B cell (primary cell): ENCODE data around the gene CAMK4. TPM values are rescaled to one million over a fixed set of nuclear protein-coding genes. Genes with fewer than 3 reads are reported as not detected.

Experiments
- ATAC-seq: fragments of 200-7000 bp; cut with Tn5 transposase; one replicate; pipeline ENCODE4 v1.10.0; 2021; ENCODE audit warnings: low read depth, mild to moderate bottlenecking, moderate number of reproducible peaks, moderate library complexity
- CTCF ChIA-PET: fragments of 350-600 bp; sonication (Branson Sonifier 250); formaldehyde crosslinking; loops from one replicate; lab custom pipeline; 2021; ENCODE audit warnings: antibody characterized with exemption, inconsistent platforms; lab: Charles Lee
- POLR2A ChIA-PET: fragments of 350-600 bp; sonication (Branson Sonifier 250); formaldehyde crosslinking; loops from one replicate; lab custom pipeline; 2021; ENCODE audit warnings: antibody characterized with exemption; lab: Charles Lee
- DNase-seq: peaks from one replicate; pipeline ENCODE4 v3.0.0; 2013
- H2AFZ ChIP-seq: 2 replicates; pipeline ENCODE4 v1.6.1; 2012; ENCODE audit warnings: mild to moderate bottlenecking, low read depth, low read length; ENCODE audit not compliant: insufficient read depth, poor library complexity, severe bottlenecking
- H3K27ac ChIP-seq, 2 donors: 1 replicate in 1 of 2; 2 replicates in 1 of 2; pipeline ENCODE4 v1.5.1; 2012 to 2013; ENCODE audit warnings: low read length in 2 of 2, mild to moderate bottlenecking in 2 of 2, moderate library complexity in 1 of 2
- H3K27me3 ChIP-seq, 4 experiments: fragments of 200-600 bp in 1 of 4; sonication (generic) in 1 of 4; replicated peaks in 1 of 4; 1 replicate in 2 of 4; 2 replicates in 2 of 4; pipeline versions ENCODE4 v1.6.1 to v1.7.0; 2013 to 2016; ENCODE audit warnings: low read length in 3 of 4, mild to moderate bottlenecking in 2 of 4, mixed read lengths in 1 of 4, moderate library complexity in 1 of 4; ENCODE audit not compliant: insufficient read depth in 4 of 4, control insufficient read depth in 3 of 4; ENCODE audit errors: control extremely low read depth in 1 of 4
- H3K36me3 ChIP-seq, 2 experiments: replicated peaks in 1 of 2; 1 replicate in 1 of 2; 2 replicates in 1 of 2; pipeline versions ENCODE4 v1.6.1 to v1.7.1; 2013; ENCODE audit warnings: low read length in 1 of 2; ENCODE audit not compliant: insufficient read depth in 2 of 2, control insufficient read depth in 1 of 2; ENCODE audit errors: control extremely low read depth in 1 of 2, extremely low read depth in 1 of 2
- H3K4me1 ChIP-seq, 2 donors: fragments of 200-600 bp in 1 of 2; sonication (generic) in 1 of 2; 1 replicate in 1 of 2; 2 replicates in 1 of 2; pipeline versions ENCODE4 v1.5.1 to v1.6.1; 2013 to 2017; ENCODE audit warnings: low read length in 2 of 2; ENCODE audit not compliant: control insufficient read depth in 2 of 2, insufficient read depth in 2 of 2
- H3K4me2 ChIP-seq: replicated peaks from 2 replicates; pipeline ENCODE3; 2012; ENCODE audit warnings: mild to moderate bottlenecking, low read depth, low read length; ENCODE audit not compliant: poor library complexity, severe bottlenecking
- H3K4me3 ChIP-seq, 5 experiments: fragments of 200-600 bp in 1 of 5; sonication (generic) in 1 of 5; 1 replicate in 3 of 5; 2 replicates in 2 of 5; pipeline versions ENCODE4 v1.5.1 to v1.7.0; 2011 to 2016; ENCODE audit warnings: low read length in 4 of 5, mild to moderate bottlenecking in 4 of 5, low read depth in 2 of 5, control low read depth in 1 of 5, moderate library complexity in 1 of 5; ENCODE audit not compliant: insufficient read depth in 1 of 5; ENCODE audit errors: control extremely low read depth in 1 of 5, extremely low read depth in 1 of 5
- H3K79me2 ChIP-seq: fragments of 200-600 bp; sonication (generic); one replicate; pipeline ENCODE4 v1.6.0; 2016; ENCODE audit warnings: low read length; ENCODE audit not compliant: control insufficient read depth, insufficient read depth
- H3K9ac ChIP-seq: fragments of 200-600 bp; sonication (generic); 2 replicates; pipeline ENCODE4 v1.6.1; 2017; ENCODE audit warnings: mild to moderate bottlenecking, low read length, moderate library complexity
- H3K9me3 ChIP-seq, 3 donors: one replicate each; pipeline versions ENCODE4 v1.6.1 to v1.7.1; 2013; ENCODE audit warnings: low read length in 2 of 3; ENCODE audit not compliant: control insufficient read depth in 2 of 3, insufficient read depth in 1 of 3; ENCODE audit errors: control extremely low read depth in 1 of 3
- H4K20me1 ChIP-seq: 2 replicates; pipeline ENCODE4 v1.6.0; 2012; ENCODE audit warnings: mild to moderate bottlenecking, low read length; ENCODE audit not compliant: insufficient read depth, control insufficient read depth, poor library complexity, severe bottlenecking
- H3K27ac Mint-ChIP-seq: one replicate; pipeline ENCODE4 v1.8.0; 2021; ENCODE audit warnings: mixed read lengths
- H3K27me3 Mint-ChIP-seq: one replicate; pipeline ENCODE4 v1.8.0; 2021; ENCODE audit warnings: mixed read lengths
- H3K4me1 Mint-ChIP-seq: one replicate; pipeline ENCODE4 v1.8.0; 2021; ENCODE audit warnings: mixed read lengths
- H3K4me3 Mint-ChIP-seq: one replicate; pipeline ENCODE4 v1.8.0; 2021; ENCODE audit warnings: mixed read lengths
- H3K9me3 Mint-ChIP-seq: one replicate; pipeline ENCODE4 v1.8.0; 2022; ENCODE audit warnings: mixed read lengths; ENCODE audit not compliant: insufficient read depth
- CTCF ChIP-seq: fragments of 200-600 bp; IDR thresholded peaks from one replicate; pipeline ENCODE4 v1.8.0; 2022; ENCODE audit warnings: antibody characterized with exemption, mild to moderate bottlenecking
- EZH2 ChIP-seq: IDR thresholded peaks from 2 replicates; pipeline ENCODE4 v1.6.1; 2012; ENCODE audit warnings: borderline replicate concordance, low read depth, mild to moderate bottlenecking, moderate library complexity, low read length; ENCODE audit not compliant: insufficient read depth, poor library complexity, severe bottlenecking
- WGBS: methylation state at CpG from one replicate; pipeline ENCODE4 v1.1.5; 2013; ENCODE audit warnings: missing lambda C conversion rate; ENCODE audit not compliant: insufficient coverage; 5-methylcytosine and 5-hydroxymethylcytosine counted together
- intact Hi-C: fragments of 100-400 bp; cut with micrococcal nuclease; formaldehyde crosslinking; loops from one replicate; pipeline ENCODE4 v1.10.0; 2022
- polyA plus RNA-seq: library from polyadenylated mRNA; depleted of rRNA; stranded (reverse); fragments of >200 nt; gene quantifications from 2 replicates; pipeline ENCODE4 v1.2.3, GENCODE V29; 2012
- total RNA-seq, 2 donors: library from RNA; stranded (reverse); fragments of 120-200 nt in 1 of 2; gene quantifications; 1 replicate in 1 of 2; 2 replicates in 1 of 2; pipeline versions ENCODE4 v1.2.3 to v1.2.4, GENCODE V29; 2013 to 2022

CAMK4 gene
- total and polyA plus RNA-seq, 2 donors (not counting 1 experiment from before 2014, with no cell fraction given), result 0.78 to 4.8 TPM

GRCh38 chr5:111422245-111422644 lies 198.1 kb downstream of the CAMK4 start:
- Mint-ChIP-seq H3K27me3 (no peaks in the 10 kb centered on the region), H3K4me1 (no peaks in the 10 kb centered on the region), H3K4me3 (no peak overlapping the region), H3K9me3 (no peaks in the 10 kb centered on the region), H3K27ac (no peak overlapping the region)
- ATAC-seq, result no peak
- H2AFZ ChIP-seq, result no peak overlapping the region
- no peaks in the 10 kb centered on the region for H3K4me1 ChIP-seq
- H3K9ac ChIP-seq, result no peak overlapping the region
- H3K4me3 ChIP-seq, result no peak overlapping the region
- ChIA-PET CTCF (no interaction called here), POLR2A (no interaction called here)
- TF ChIP-seq EZH2, result no peak
- no peak for TF ChIP-seq CTCF
- no peaks in the 10 kb centered on the region for H4K20me1 ChIP-seq
- H3K27ac ChIP-seq, result no peak overlapping the region
- H3K79me2 ChIP-seq, result no peaks in the 10 kb centered on the region
- H3K4me2 ChIP-seq, result no peak overlapping the region
- peaks cover 0 to 1% (median 0%) of the 10 kb centered on the region in 3 donors for H3K9me3 ChIP-seq
- H3K36me3 ChIP-seq, result no peaks in the 10 kb centered on the region
- H3K27me3 ChIP-seq, result no peaks in the 10 kb centered on the region
- WGBS, result no CpG with 5 or more reads among the region's 2 CpGs
- intact Hi-C loops, result no loop called here
- no peak for DNase-seq

- no peaks in the 10 kb centered on the region for H3K9me3 Mint-ChIP-seq
- DNase-seq (no peak), ATAC-seq (no peak)
- no peaks in the 10 kb centered on the region for H3K79me2 ChIP-seq
- no peak overlapping the region for H3K27ac ChIP-seq
- H2AFZ ChIP-seq, result no peak overlapping the region
- POLR2A ChIA-PET, result no interaction called here
- 83% methylated on average over 1 of the region's 4 CpGs for whole genome bisulfite sequencing
- H3K27me3 ChIP-seq, result no peaks in the 10 kb centered on the region
- H3K36me3 ChIP-seq, result no peaks in the 10 kb centered on the region
- no peaks in the 10 kb centered on the region for H3K4me1 Mint-ChIP-seq
- no peaks in the 10 kb centered on the region for H3K27me3 Mint-ChIP-seq
- no peak overlapping the region for H3K4me2 ChIP-seq
- H3K9ac ChIP-seq, result no peak overlapping the region
- TF ChIP-seq CTCF, result no peak
- TF ChIP-seq EZH2, result no peak
- H4K20me1 ChIP-seq, result no peaks in the 10 kb centered on the region
- H3K4me3 ChIP-seq, result no peak overlapping the region
- CTCF ChIA-PET, result no interaction called here
- no peak overlapping the region for H3K27ac Mint-ChIP-seq
- H3K4me3 Mint-ChIP-seq, result no peak overlapping the region
- intact Hi-C loops, result no loop called here
- peaks cover 0 to 8% (median 0%) of the 10 kb centered on the region in 3 donors for H3K9me3 ChIP-seq
- H3K4me1 ChIP-seq, result no peaks in the 10 kb centered on the region
Measured at GRCh38 chr5:111422747-111423720, 198.8 kb downstream of the CAMK4 start.
